Activated CD4-positive, alpha-beta T cell treated with anti-CD3 and anti-CD28 coated beads for 36 hours (primary cell): ENCODE results near the gene ARSG. TPM values are rescaled to one million over a fixed set of nuclear protein-coding genes. Genes with fewer than 3 reads are reported as not detected.
"Not testable (repeated sequence)": the region's sequence is repeated elsewhere in the genome, so short reads cannot be mapped to it uniquely, and the experiment has no call there.

Experiments
- ATAC-seq: fragments of 200-7000 bp; cut with Tn5 transposase; one replicate; pipeline ENCODE4 v1.10.0; 2021; ENCODE audit warnings: mild to moderate bottlenecking, moderate library complexity
- CTCF ChIA-PET: fragments of 350-600 bp; sonication (Branson Sonifier 250); formaldehyde crosslinking; loops from one replicate; lab custom pipeline; 2021; ENCODE audit warnings: antibody characterized with exemption; lab: Charles Lee
- POLR2A ChIA-PET: fragments of 350-600 bp; sonication (Branson Sonifier 250); formaldehyde crosslinking; loops from one replicate; lab custom pipeline; 2021; ENCODE audit warnings: antibody characterized with exemption, inconsistent platforms; lab: Charles Lee
- DNase-seq: peaks from one replicate; pipeline ENCODE4 v3.0.0-alpha.2; 2020
- H3K27ac Mint-ChIP-seq: one replicate; pipeline ENCODE4 v1.8.0; 2021; ENCODE audit warnings: mixed read lengths
- H3K27me3 Mint-ChIP-seq: one replicate; pipeline ENCODE4 v1.8.0; 2021; ENCODE audit warnings: mixed read lengths
- H3K36me3 Mint-ChIP-seq: one replicate; pipeline ENCODE4 v1.8.0; 2021; ENCODE audit warnings: low read depth, mixed read lengths
- H3K4me1 Mint-ChIP-seq: one replicate; pipeline ENCODE4 v1.8.0; 2021; ENCODE audit warnings: mixed read lengths
- H3K4me3 Mint-ChIP-seq: one replicate; pipeline ENCODE4 v1.8.0; 2021; ENCODE audit warnings: mild to moderate bottlenecking, moderate library complexity, mixed read lengths
- H3K9me3 Mint-ChIP-seq: one replicate; pipeline ENCODE4 v1.8.0; 2021; ENCODE audit warnings: low read depth, mixed read lengths
- intact Hi-C, 2 experiments: fragments of 100-400 bp; cut with DNase I in 1 of 2; cut with micrococcal nuclease in 1 of 2; formaldehyde crosslinking; loops; one replicate each; pipeline versions ENCODE4 v1.14.2 to v1.15.1; 2022 to 2024; cut with DNase I, micrococcal nuclease
- total RNA-seq, 2 experiments: library from RNA; stranded (reverse); gene quantifications; one replicate each; pipeline ENCODE4 v1.2.3, GENCODE V29; 2021

Gene ARSG
- total RNA-seq, 2 experiments from 2014 or later: 7.8 to 10.9 TPM

- Mint-ChIP-seq H3K4me3 (peak overlapping the region; percentile 82), H3K27ac (peak overlapping the region; percentile 77), H3K4me1 (peaks cover 19% of the 10 kb centered on the region), H3K9me3 (peaks cover 14% of the 10 kb centered on the region)
- peak; percentile 96 for ATAC-seq
- not testable (repeated sequence) for H3K36me3 Mint-ChIP-seq, H3K27me3 Mint-ChIP-seq
- peak; percentile 82 for DNase-seq
- intact Hi-C loops: loop anchor here in 1 of 2 experiments (1.0 to 2.0 kb wide), 2 partner anchors 13 to 43 kb away; partner anchors contain the start of gene WIPI1
- ChIA-PET CTCF (interaction anchor here (0.7 to 1.6 kb wide), 5 partner anchors 15 to 121 kb away, joined by 3 to 6 read pairs (median 3); no protein-coding TSS in a partner anchor), POLR2A (interaction anchor here (0.5 to 1.0 kb wide), 2 partner anchors 9 to 203 kb away, joined by 3 to 4 read pairs; no protein-coding TSS in a partner anchor)
Measured at GRCh38 chr17:68413597-68414560, 122.6 kb downstream of the ARSG start.

GRCh38 chr17:68414901-68415300 is 123.6 kb downstream of the ARSG start:
- Mint-ChIP-seq H3K27ac (peak overlapping the region; percentile 77), H3K4me3 (peak overlapping the region; percentile 82), H3K9me3 (peaks cover 14% of the 10 kb centered on the region), H3K4me1 (peaks cover 19% of the 10 kb centered on the region)
- intact Hi-C loops: loop anchor here in 1 of 2 experiments (1.0 to 2.0 kb wide), 2 partner anchors 14 to 42 kb away; partner anchors contain the start of gene WIPI1
- H3K36me3 Mint-ChIP-seq, ATAC-seq, H3K27me3 Mint-ChIP-seq, DNase-seq, POLR2A ChIA-PET: not testable (repeated sequence)
- CTCF ChIA-PET: interaction anchor here (0.9 to 1.6 kb wide), 4 partner anchors 16 to 122 kb away, joined by 3 to 6 read pairs (median 3); no protein-coding TSS in a partner anchor

- Mint-ChIP-seq H3K9me3 (peaks cover 12% of the 10 kb centered on the region), H3K27me3 (no peaks in the 10 kb centered on the region), H3K36me3 (peaks cover 9% of the 10 kb centered on the region), H3K4me1 (peaks cover 19% of the 10 kb centered on the region), H3K27ac (no peak overlapping the region), H3K4me3 (no peak overlapping the region)
- ChIA-PET CTCF (interaction anchor here (0.8 to 2.7 kb wide), 2 partner anchors 20 to 103 kb away, joined by 4 to 6 read pairs; no protein-coding TSS in a partner anchor), POLR2A (no interaction called here)
- ATAC-seq: no peak
- no peak for DNase-seq
- intact Hi-C loops: no loop called here
Measured at GRCh38 chr17:68417317-68417716, 126.0 kb downstream of the ARSG start.

- Mint-ChIP-seq H3K4me3 (no peak overlapping the region), H3K4me1 (peaks cover 19% of the 10 kb centered on the region), H3K9me3 (peaks cover 12% of the 10 kb centered on the region), H3K36me3 (peaks cover 9% of the 10 kb centered on the region), H3K27me3 (no peaks in the 10 kb centered on the region), H3K27ac (no peak overlapping the region)
- ChIA-PET POLR2A (interaction anchor here (1.3 kb wide), 1 partner anchor 127 kb away, joined by 3 read pairs; no protein-coding TSS in a partner anchor), CTCF (interaction anchor here (1.1 to 2.7 kb wide), 2 partner anchors 17 to 19 kb away, joined by 3 to 6 read pairs; no protein-coding TSS in a partner anchor)
- no peak for DNase-seq
- intact Hi-C loops: no loop called here
- ATAC-seq: no peak
Measured at GRCh38 chr17:68418876-68419275, 127.6 kb downstream of the ARSG start.

DNA sequence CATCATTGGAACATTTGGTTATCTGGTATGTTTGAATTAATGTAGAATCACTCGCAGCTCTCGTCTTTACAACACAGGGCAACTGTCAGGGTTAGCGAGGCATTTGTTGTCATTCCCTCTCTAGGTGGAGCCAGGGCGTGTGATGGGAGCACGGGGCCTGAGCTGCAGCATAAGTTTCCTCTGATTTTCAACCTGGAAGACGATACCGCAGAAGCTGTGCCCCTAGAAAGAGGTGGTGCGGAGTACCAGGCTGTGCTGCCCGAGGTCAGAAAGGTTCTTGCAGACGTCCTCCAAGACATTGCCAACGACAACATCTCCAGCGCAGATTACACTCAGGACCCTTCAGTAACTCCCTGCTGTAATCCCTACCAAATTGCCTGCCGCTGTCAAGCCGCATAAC is 128.8 kb downstream of the ARSG start:
- Mint-ChIP-seq H3K36me3 (peaks cover 11% of the 10 kb centered on the region), H3K9me3 (peaks cover 12% of the 10 kb centered on the region), H3K27ac (no peak overlapping the region), H3K27me3 (no peaks in the 10 kb centered on the region), H3K4me3 (no peak overlapping the region), H3K4me1 (peaks cover 8% of the 10 kb centered on the region)
- ChIA-PET CTCF (no interaction called here), POLR2A (no interaction called here)
- intact Hi-C loops: no loop called here
- DNase-seq: no peak
- no peak for ATAC-seq

- ATAC-seq (no peak), DNase-seq (no peak)
- Mint-ChIP-seq H3K27me3 (no peaks in the 10 kb centered on the region), H3K4me1 (no peaks in the 10 kb centered on the region), H3K4me3 (no peak overlapping the region), H3K9me3 (peaks cover 5% of the 10 kb centered on the region), H3K36me3 (peaks cover 7% of the 10 kb centered on the region), H3K27ac (no peak overlapping the region)
- ChIA-PET CTCF (no interaction called here), POLR2A (interaction anchor here (0.7 kb wide), 1 partner anchor 16 kb away, joined by 3 read pairs; no protein-coding TSS in a partner anchor)
- intact Hi-C loops: no loop called here
Measured at GRCh38 chr17:68421486-68421885, 130.2 kb downstream of the ARSG start.

- ATAC-seq (no peak), DNase-seq (no peak)
- no peak overlapping the region for H3K4me3 Mint-ChIP-seq
- no peak overlapping the region for H3K27ac Mint-ChIP-seq
- no peaks in the 10 kb centered on the region for H3K27me3 Mint-ChIP-seq
- no peaks in the 10 kb centered on the region for H3K4me1 Mint-ChIP-seq
- CTCF ChIA-PET: interaction anchor here (1.0 kb wide), 1 partner anchor 8 kb away, joined by 5 read pairs; no protein-coding TSS in a partner anchor
- H3K36me3 Mint-ChIP-seq: peaks cover 7% of the 10 kb centered on the region
- no peaks in the 10 kb centered on the region for H3K9me3 Mint-ChIP-seq
- intact Hi-C loops: no loop called here
- POLR2A ChIA-PET: interaction anchor here (0.5 to 1.2 kb wide), 3 partner anchors 9 to 242 kb away, joined by 4 to 6 read pairs (median 4); no protein-coding TSS in a partner anchor
Measured at GRCh38 chr17:68422821-68423220, 131.5 kb downstream of the ARSG start.

- ATAC-seq (no peak), DNase-seq (no peak)
- peaks cover 7% of the 10 kb centered on the region for H3K36me3 Mint-ChIP-seq
- intact Hi-C loops: no loop called here
- ChIA-PET CTCF (no interaction called here), POLR2A (interaction anchor here (0.5 to 1.2 kb wide), 3 partner anchors 9 to 242 kb away, joined by 4 to 6 read pairs (median 4); no protein-coding TSS in a partner anchor)
- H3K27me3 Mint-ChIP-seq: no peaks in the 10 kb centered on the region
- H3K4me1 Mint-ChIP-seq: no peaks in the 10 kb centered on the region
- H3K9me3 Mint-ChIP-seq: no peaks in the 10 kb centered on the region
- no peak overlapping the region for H3K4me3 Mint-ChIP-seq
- H3K27ac Mint-ChIP-seq: no peak overlapping the region
Measured at GRCh38 chr17:68423251-68423650, 132.0 kb downstream of the ARSG start.

- H3K9me3 Mint-ChIP-seq: no peaks in the 10 kb centered on the region
- H3K27ac Mint-ChIP-seq: no peak overlapping the region
- no peak for ATAC-seq
- H3K4me1 Mint-ChIP-seq: no peaks in the 10 kb centered on the region
- no peak for DNase-seq
- no peak overlapping the region for H3K4me3 Mint-ChIP-seq
- no peaks in the 10 kb centered on the region for H3K27me3 Mint-ChIP-seq
- POLR2A ChIA-PET: no interaction called here
- H3K36me3 Mint-ChIP-seq: peaks cover 7% of the 10 kb centered on the region
- intact Hi-C loops: no loop called here
- CTCF ChIA-PET: interaction anchor here (0.8 to 2.3 kb wide), 2 partner anchors 9 to 12 kb away, joined by 4 to 10 read pairs; no protein-coding TSS in a partner anchor
Measured at GRCh38 chr17:68424203-68424602, 132.9 kb downstream of the ARSG start.

- no peak for DNase-seq
- intact Hi-C loops: no loop called here
- ChIA-PET CTCF (interaction anchor here (2.3 kb wide), 1 partner anchor 12 kb away, joined by 10 read pairs; no protein-coding TSS in a partner anchor), POLR2A (no interaction called here)
- no peaks in the 10 kb centered on the region for H3K4me1 Mint-ChIP-seq
- no peak overlapping the region for H3K27ac Mint-ChIP-seq
- H3K36me3 Mint-ChIP-seq: peaks cover 7% of the 10 kb centered on the region
- no peak overlapping the region for H3K4me3 Mint-ChIP-seq
- H3K27me3 Mint-ChIP-seq: no peaks in the 10 kb centered on the region
- no peaks in the 10 kb centered on the region for H3K9me3 Mint-ChIP-seq
- ATAC-seq: no peak
Measured at GRCh38 chr17:68424861-68425260, 133.6 kb downstream of the ARSG start.

GRCh38 chr17:68425979-68426378 is 134.7 kb downstream of the ARSG start:
- H3K27me3 Mint-ChIP-seq: no peaks in the 10 kb centered on the region
- intact Hi-C loops: no loop called here
- CTCF ChIA-PET: interaction anchor here (2.3 kb wide), 1 partner anchor 10 kb away, joined by 10 read pairs; no protein-coding TSS in a partner anchor
- H3K4me3 Mint-ChIP-seq: no peak overlapping the region
- DNase-seq (no peak), ATAC-seq (no peak)
- H3K27ac Mint-ChIP-seq: no peak overlapping the region
- POLR2A ChIA-PET: no interaction called here
- H3K4me1 Mint-ChIP-seq: no peaks in the 10 kb centered on the region
- peaks cover 3% of the 10 kb centered on the region for H3K36me3 Mint-ChIP-seq
- H3K9me3 Mint-ChIP-seq: no peaks in the 10 kb centered on the region
